Stimulated activated CD4-positive, alpha-beta T cell treated with anti-CD3 and anti-CD28 coated beads, Interleukin-4, amount 100 ng/mL, for 24 hours (primary cell): ENCODE data around the gene ERCC6.

ENCODE experiments used
- DNase-seq: peaks from one replicate; pipeline ENCODE4 v3.0.0-alpha.2; 2020

The ERCC6 gene

DNA sequence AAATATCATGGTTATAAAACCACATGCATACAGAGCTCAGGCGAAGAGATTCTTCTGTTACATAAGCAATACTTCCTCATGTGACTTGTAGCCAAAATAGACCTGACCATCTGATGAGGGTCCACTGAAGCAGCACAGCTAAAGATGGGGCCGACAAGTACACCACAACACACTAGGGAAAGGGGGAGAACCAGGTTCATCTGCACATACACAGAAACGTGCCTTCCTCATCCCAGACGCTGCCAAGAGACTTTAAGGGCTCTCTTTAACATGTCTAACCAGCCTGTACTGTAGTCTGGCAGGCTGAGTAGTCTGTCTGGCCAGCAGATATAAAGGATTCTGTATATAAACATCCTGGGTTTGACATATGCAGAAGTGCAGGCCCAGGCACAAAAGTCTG is 30.3 kb downstream of the ERCC6 start:
- no peak for DNase-seq

- DNase-seq, result peak; percentile 7
Observed at GRCh38 chr10:49508249-49508648, 30.7 kb downstream of the ERCC6 start.

- no peak for DNase-seq
Observed at GRCh38 chr10:49505589-49505988, 33.3 kb downstream of the ERCC6 start.

DNA sequence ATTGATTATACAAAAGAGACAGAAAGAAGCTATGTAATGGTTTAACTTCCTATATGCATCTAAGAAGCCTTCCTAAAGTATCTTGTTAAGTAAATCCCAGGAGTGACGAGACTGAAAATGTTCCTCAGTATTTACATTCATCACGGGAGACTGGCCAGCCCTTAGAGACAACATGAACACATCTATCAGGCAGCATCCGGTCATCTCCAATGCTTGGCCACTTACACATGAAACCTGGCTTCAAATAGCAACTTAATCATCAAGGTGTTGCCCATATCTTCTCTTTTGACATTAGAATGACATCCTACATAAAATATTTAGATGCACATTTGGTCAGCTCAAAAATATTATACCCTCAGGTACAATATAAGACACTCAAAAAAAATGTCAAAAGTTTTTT is 33.8 kb downstream of the ERCC6 start:
- DNase-seq, result no peak

GRCh38 chr10:49504528-49504927 is 34.4 kb downstream of the ERCC6 start:
- no peak for DNase-seq

DNA sequence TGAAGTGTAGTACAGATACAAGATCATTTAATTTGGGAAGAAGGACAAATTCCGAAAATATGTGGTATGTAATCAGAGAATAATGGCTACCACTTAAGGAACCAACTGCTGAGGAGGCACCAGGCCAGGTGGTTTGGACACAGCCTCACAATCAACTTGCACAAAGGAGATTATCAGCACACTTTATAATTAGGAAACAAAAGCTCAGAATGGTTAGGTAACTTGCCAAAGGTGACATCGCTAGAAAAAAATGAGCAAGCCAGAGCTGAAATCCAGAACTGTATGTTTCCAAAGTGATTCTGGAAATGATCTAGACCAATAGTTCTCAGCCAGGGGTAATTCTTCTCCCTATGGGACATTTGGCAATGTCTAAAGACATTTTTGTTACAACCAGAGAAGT is 36.6 kb downstream of the ERCC6 start:
- DNase-seq, result no peak

DNA sequence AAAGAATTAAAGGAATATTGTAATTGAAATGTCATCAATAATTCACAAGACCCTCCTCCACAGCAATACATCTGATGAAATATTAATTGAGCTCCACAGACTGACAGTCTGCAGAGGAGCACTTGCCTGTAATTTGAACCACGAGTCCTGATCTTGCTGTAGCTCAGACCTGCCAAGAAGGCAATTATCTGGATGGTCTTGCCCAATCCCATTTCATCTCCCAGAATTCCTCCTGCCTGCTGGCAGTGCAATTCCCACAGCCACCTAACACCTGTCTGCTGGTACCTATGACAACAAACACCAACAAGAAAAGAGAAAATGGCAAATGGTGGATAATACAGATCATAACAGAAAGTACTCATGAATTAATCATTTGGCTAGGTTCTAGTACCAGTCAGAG is 38.5 kb downstream of the ERCC6 start:
- DNase-seq, result no peak

- DNase-seq, result no peak
Observed at GRCh38 chr10:49499305-49499851, 39.5 kb downstream of the ERCC6 start.

GRCh38 chr10:49498425-49498824 is 40.5 kb downstream of the ERCC6 start:
- DNase-seq, result no peak

- no peak for DNase-seq
Observed at GRCh38 chr10:49497358-49497757, 41.6 kb downstream of the ERCC6 start.

GRCh38 chr10:49488056-49488717 is 50.7 kb downstream of the ERCC6 start:
- no peak for DNase-seq

- DNase-seq, result no peak
Observed at GRCh38 chr10:49486738-49487137, 52.2 kb downstream of the ERCC6 start.

- no peak for DNase-seq
Observed at GRCh38 chr10:49486009-49486408, 52.9 kb downstream of the ERCC6 start.

GRCh38 chr10:49484486-49485235 is 54.3 kb downstream of the ERCC6 start:
- DNase-seq, result no peak

DNA sequence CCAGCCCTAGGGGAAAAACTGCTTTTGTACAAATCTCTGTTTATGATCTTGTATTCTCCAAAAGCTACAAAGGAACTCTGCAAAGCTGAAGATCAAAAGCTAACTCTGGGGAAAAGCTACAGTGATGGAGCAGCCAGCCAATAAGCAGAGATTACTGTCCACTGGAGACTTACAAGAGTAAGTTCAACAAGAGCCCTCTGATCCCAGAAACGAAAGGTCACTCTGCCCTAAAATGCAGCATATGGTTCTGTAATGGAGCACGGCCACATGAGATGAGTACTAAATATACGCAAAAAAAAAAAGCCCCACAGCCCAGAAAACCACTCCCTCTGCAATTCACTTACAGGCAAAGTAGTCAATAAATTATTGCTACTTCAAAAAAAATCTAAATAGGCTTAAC is 60.1 kb downstream of the ERCC6 start:
- DNase-seq, result no peak

DNA sequence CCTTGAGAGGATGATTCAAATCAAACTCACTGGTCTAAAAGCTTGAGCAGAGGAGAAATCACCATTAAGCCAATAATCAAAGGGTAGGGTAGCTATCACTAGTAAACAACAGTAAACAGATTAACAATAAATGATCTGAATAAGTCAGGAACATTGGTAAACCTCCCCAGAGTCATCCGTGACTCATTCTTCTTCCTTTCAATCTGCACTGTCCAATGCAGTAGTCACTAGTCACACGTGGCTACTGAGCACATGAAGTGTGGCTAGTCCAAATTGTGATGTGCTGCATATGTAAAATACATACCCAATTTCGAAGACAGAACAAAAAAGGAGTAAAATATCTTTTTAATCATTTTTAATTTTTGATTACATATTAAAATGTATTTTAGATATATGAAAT is 64.0 kb downstream of the ERCC6 start:
- DNase-seq, result no peak

- no peak for DNase-seq
Observed at GRCh38 chr10:49471532-49471931, 67.4 kb downstream of the ERCC6 start.

GRCh38 chr10:49465736-49466135 is 73.2 kb downstream of the ERCC6 start:
- no peak for DNase-seq
